Upper lobe of left lung (tissue), 6 donors: Measurements from ENCODE around the gene NT5C2. TPM values are rescaled to one million over a fixed set of nuclear protein-coding genes. Genes with fewer than 3 reads are reported as not detected.

Source experiments
- ATAC-seq, 2 donors: fragments of 200-7000 bp; cut with Tn5 transposase; one replicate each; pipeline ENCODE4 v1.9.1; 2022; ENCODE audit warnings: mild to moderate bottlenecking in 2 of 2, moderate library complexity in 2 of 2; ENCODE audit not compliant: low FRiP score in 2 of 2
- DNase-seq, 2 donors: peaks; one replicate each; pipeline ENCODE4 v3.0.0-alpha.2; 2019 to 2020
- H3K27ac ChIP-seq, 4 donors: fragments of 200-600 bp; sonication (generic); one replicate each; pipeline ENCODE4 v1.5.1; 2016 to 2019
- H3K27me3 ChIP-seq, 4 donors: fragments of 200-600 bp; sonication (generic); one replicate each; pipeline ENCODE4 v1.5.1; 2017 to 2019
- H3K36me3 ChIP-seq, 4 donors: fragments of 200-600 bp; sonication (generic); one replicate each; pipeline ENCODE4 v1.5.1; 2016 to 2019
- H3K4me1 ChIP-seq, 4 donors: fragments of 200-600 bp; sonication (generic); one replicate each; pipeline ENCODE4 v1.5.1; 2018 to 2019
- H3K4me3 ChIP-seq, 4 donors: fragments of 200-600 bp; sonication (generic); one replicate each; pipeline ENCODE4 v1.5.1; 2017 to 2019; ENCODE audit warnings: mild to moderate bottlenecking in 2 of 4, moderate library complexity in 1 of 4
- H3K9me3 ChIP-seq, 4 donors: fragments of 200-600 bp; sonication (generic); one replicate each; pipeline ENCODE4 v1.5.1; 2018 to 2019
- EP300 ChIP-seq, 4 donors: sonication (generic); formaldehyde crosslinking; IDR thresholded peaks; one replicate each; pipeline ENCODE4 v1.5.1; 2017; ENCODE audit warnings: antibody characterized with exemption in 4 of 4, control low read depth in 2 of 4
- POLR2A ChIP-seq, 4 donors: fragments of 450-650 bp; IDR thresholded peaks; one replicate each; pipeline ENCODE4 v1.5.1; 2016 to 2017; ENCODE audit warnings: antibody characterized with exemption in 4 of 4, mild to moderate bottlenecking in 2 of 4
- POLR2AphosphoS5 ChIP-seq, 2 donors: sonication (generic); formaldehyde crosslinking; IDR thresholded peaks; one replicate each; pipeline ENCODE4 v1.5.1; 2017; ENCODE audit warnings: antibody characterized with exemption in 2 of 2
- WGBS, 2 donors: methylation state at CpG; one replicate each; pipeline ENCODE4 v1.1.5; 2017 to 2018; 5-methylcytosine and 5-hydroxymethylcytosine counted together
- total RNA-seq, 6 donors: library from RNA; depleted of rRNA in 4 of 6; stranded (reverse); fragments of >200 nt in 4 of 6; gene quantifications; one replicate each; pipeline versions ENCODE4 v1.1.0 to v1.2.1, GENCODE V29; 2016 to 2021
- TF ChIP-seq, protein P1 (sequence below), 6 experiments: fragments of 450-650 bp in 4 of 6; fragments of 200-600 bp in 2 of 6; sonication (generic) in 2 of 6; IDR thresholded peaks; one replicate each; pipeline ENCODE4 v1.5.1; 2016 to 2019; ENCODE audit warnings: antibody characterized with exemption in 6 of 6
- donor health status: DM: no; HTN: no; CAD: no; lungs with moderate emphysema.
- donor health status: DM: no; HTN: yes; CAD: no; lungs with severe emphysema.

NT5C2 gene
- total RNA-seq, result 100 to 1,000 TPM in 2 of 6 donors, 10 to 100 TPM in 4; 47.4 to 122 (median 85.1) TPM

DNA sequence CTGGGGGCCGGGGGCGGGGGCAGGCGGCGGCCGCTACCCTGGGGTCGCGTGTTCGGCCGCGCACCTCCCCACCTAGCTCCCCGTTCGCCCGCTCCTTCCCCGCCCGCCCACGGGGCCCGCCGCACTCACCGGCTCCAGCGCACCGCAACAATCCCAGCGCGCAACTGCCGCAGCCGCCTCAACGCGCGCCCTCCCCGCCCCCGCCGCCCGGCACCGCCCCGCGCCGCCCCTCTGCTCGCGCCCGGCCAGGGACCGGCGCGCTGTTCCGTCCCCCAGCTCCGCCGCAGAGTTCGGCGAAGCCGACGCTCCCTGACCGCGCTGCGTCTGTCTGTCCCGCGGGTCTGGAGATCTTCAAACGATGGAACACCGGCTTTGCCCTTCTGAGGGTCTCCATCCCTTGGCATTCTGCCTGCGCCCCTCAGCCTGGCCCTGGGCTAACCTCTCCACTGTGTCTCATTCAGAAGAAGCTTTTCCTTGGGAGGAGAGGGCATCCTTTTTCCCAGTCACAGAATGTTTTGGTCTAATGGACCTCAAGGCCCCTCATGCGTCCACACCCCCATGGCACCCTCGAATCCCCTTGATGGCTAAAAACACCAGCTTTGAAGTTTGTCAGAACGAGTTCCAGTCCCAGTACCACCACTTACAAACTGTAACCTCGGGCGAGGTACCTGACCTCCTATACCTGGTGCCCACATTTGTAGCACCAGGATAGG, at the start of gene NT5C2:
NT5C2 (minus strand) TSS at position 166 of the 713 bp plus-strand sequence. CDS start 18,314 bp downstream, outside the sequence.
- Histone ChIP-seq H3K36me3 (no peaks in the 10 kb centered on the region), H3K4me1 (peaks cover 39 to 56% (median 51%) of the 10 kb centered on the region in 4 donors), H3K4me3 (peak within 1 kb of the TSS; percentile 66 to 93 (median 88)), H3K27me3 (no peaks in the 10 kb centered on the region), H3K27ac (peak within 1 kb of the TSS; percentile 96 to 99 (median 98)), H3K9me3 (no peaks in the 10 kb centered on the region)
- ATAC-seq (peak; percentile 94 to 97), DNase-seq (peak; percentile 82 to 97)
- 23 to 67% methylated on average over 2 to 9 of the region's 62 CpGs for WGBS, 2 donors
- peak; percentile 24 to 76 for TF ChIP-seq POLR2AphosphoS5 (IDR thresholded peaks at IDR 0.05)
- peak in 1 of 4 donors; percentile 13 for TF ChIP-seq POLR2A (IDR thresholded peaks at IDR 0.05)
- TF ChIP-seq, protein P1, sequence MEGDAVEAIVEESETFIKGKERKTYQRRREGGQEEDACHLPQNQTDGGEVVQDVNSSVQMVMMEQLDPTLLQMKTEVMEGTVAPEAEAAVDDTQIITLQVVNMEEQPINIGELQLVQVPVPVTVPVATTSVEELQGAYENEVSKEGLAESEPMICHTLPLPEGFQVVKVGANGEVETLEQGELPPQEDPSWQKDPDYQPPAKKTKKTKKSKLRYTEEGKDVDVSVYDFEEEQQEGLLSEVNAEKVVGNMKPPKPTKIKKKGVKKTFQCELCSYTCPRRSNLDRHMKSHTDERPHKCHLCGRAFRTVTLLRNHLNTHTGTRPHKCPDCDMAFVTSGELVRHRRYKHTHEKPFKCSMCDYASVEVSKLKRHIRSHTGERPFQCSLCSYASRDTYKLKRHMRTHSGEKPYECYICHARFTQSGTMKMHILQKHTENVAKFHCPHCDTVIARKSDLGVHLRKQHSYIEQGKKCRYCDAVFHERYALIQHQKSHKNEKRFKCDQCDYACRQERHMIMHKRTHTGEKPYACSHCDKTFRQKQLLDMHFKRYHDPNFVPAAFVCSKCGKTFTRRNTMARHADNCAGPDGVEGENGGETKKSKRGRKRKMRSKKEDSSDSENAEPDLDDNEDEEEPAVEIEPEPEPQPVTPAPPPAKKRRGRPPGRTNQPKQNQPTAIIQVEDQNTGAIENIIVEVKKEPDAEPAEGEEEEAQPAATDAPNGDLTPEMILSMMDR (IDR thresholded peaks at IDR 0.05), result no peak
- TF ChIP-seq EP300 (IDR thresholded peaks at IDR 0.05), result no peak

DNA sequence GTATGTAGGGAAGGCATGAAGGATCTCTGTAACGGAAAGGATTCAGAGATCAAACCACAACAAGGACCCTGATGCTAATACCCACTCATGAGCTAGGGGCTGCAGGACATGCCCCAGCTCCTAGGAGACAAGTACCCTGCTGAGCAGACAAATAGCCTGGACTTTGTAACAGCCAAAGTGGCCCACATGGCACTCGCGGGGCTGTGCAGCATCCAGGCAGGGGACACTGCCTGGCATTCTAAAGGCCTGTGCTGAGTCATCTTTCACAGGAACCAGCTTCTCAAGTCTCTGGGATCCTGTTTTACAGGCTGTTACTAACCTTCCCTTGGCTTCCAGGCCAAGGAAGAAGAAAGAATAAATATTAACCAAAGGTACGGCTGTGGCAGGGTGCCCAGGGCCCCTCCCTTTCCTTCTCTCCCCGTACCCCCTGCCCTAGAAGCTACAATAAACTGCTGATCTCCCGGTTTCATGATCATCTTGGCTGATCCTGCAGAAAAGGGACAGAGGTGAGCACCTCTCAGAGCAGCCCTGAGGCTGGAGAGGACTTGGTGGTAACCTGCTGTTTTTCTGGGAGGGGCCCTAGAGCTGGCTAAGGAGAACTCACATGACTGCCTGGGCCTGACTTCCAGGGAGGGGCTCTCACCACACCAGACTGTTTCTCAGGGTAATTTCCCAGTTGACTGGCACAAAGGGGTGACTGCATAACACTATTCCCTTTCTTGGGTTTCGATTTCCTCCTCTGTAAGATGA, 48.4 kb upstream of the NT5C2 start:
- Histone ChIP-seq H3K27me3 (no peaks in the 10 kb centered on the region), H3K36me3 (no peaks in the 10 kb centered on the region), H3K4me1 (peaks cover 24 to 39% (median 36%) of the 10 kb centered on the region in 4 donors), H3K9me3 (no peaks in the 10 kb centered on the region), H3K27ac (peak overlapping the region; percentile 82 to 86 (median 83)), H3K4me3 (no peak overlapping the region)
- DNase-seq, result peak; percentile 42 to 82
- TF ChIP-seq EP300 (IDR thresholded peaks at IDR 0.05), result peak in 2 of 4 donors; percentile 5 to 67
- no peak for TF ChIP-seq POLR2A (IDR thresholded peaks at IDR 0.05)
- peak; percentile 31 to 43 for TF ChIP-seq POLR2AphosphoS5 (IDR thresholded peaks at IDR 0.05)
- WGBS, 2 donors, result 26 to 32% methylated on average over 7 of the region's 7 CpGs
- ATAC-seq, result peak; percentile 68 to 91

DNA sequence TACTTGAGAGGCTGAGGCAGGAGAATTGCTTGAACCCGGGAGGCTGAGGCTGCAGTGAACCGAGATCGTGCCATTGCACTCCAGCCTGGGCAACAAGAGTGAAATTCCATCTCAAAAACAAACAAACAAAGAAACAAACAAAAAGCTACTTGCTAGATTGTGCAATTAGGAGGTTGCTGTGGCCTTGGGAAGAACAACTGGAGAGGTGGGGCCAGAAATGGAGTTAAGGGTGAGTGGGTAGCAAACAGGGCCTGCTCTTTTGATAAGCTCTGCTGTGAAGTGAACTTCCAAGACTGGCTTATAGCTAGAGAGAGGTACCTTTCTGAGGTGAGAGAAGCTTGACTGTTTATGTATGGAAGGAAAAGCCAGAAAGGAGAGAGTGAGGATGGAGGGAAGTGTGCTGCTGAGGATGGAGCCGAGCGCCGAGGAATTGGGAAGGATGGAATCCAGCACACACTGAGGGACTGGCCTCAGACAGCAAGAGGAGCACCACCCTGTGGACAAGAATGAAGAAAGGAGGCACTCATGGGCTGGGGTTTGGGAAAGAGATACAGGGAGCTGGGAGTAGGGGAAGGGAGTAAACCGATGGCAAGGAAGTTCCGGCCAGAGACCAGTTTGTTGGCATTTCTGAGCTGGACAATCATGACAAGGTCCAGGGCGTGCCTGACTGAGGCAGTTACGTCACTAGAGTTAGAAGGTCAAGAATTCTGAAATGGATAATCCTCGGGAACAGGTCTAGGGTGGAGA, 45.6 kb upstream of the NT5C2 start:
- peak overlapping the region in 1 of 4 donors; percentile 1 for H3K27ac ChIP-seq
- peaks cover 21 to 37% (median 31%) of the 10 kb centered on the region in 4 donors for H3K4me1 ChIP-seq
- no peaks in the 10 kb centered on the region for H3K27me3 ChIP-seq
- ATAC-seq (peak; percentile 41 to 67), DNase-seq (peak in 1 of 2 donors; percentile 53)
- no peaks in the 10 kb centered on the region for H3K36me3 ChIP-seq
- TF ChIP-seq POLR2AphosphoS5 (IDR thresholded peaks at IDR 0.05), result no peak
- TF ChIP-seq, protein P1 (IDR thresholded peaks at IDR 0.05), result peak in 1 of 6 experiments; percentile 7
- no peak overlapping the region for H3K4me3 ChIP-seq
- WGBS, 2 donors, result 65 to 74% methylated on average over 11 of the region's 11 CpGs
- no peaks in the 10 kb centered on the region for H3K9me3 ChIP-seq

DNA sequence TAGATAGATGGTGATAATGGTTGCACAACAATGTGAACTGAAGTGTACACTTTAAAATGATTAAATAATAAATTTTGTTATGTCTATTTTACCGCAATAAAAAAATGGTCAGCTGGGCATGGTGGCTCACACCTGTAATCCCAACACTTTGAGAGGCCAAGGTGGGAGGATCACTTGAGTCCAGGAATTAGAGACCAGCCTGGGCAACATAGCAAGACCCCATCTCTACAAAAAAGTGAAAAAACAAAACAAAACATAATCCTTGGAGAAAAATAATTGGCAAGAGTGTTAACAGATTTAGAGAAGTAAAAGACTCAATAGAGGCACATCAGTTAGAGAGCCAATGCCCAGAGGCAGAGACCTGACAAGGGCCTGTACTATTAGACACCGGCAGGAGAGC, 42.7 kb upstream of the NT5C2 start:
- Histone ChIP-seq H3K4me1 (peaks cover 15 to 48% (median 27%) of the 10 kb centered on the region in 4 donors), H3K9me3 (no peaks in the 10 kb centered on the region), H3K4me3 (no peak overlapping the region), H3K27ac (no peak overlapping the region), H3K36me3 (no peaks in the 10 kb centered on the region), H3K27me3 (no peaks in the 10 kb centered on the region)
- WGBS, 2 donors, result 91% methylated on average over 2 of the region's 2 CpGs
- no peak for DNase-seq
- TF ChIP-seq POLR2A (IDR thresholded peaks at IDR 0.05) (no peak), EP300 (IDR thresholded peaks at IDR 0.05) (no peak), POLR2AphosphoS5 (IDR thresholded peaks at IDR 0.05) (no peak)
- TF ChIP-seq, protein P1 (IDR thresholded peaks at IDR 0.05), result no peak
- no peak for ATAC-seq
